HL-60 (cell line): ENCODE measurements around the gene ACVRL1.

Source experiments
- DNase-seq, 2 experiments: peaks; one replicate each; pipeline ENCODE4 v3.0.0-alpha.2; 2010 to 2020; ENCODE audit warnings: low read depth in 1 of 2, low spot score in 1 of 2
- H3K27ac ChIP-seq: fragments of 250-450 bp; sonication (Bioruptor Pico); replicated peaks from 2 replicates; pipeline ENCODE4 v1.5.1; 2020; ENCODE audit warnings: mild to moderate bottlenecking, moderate library complexity
- H3K27me3 ChIP-seq: fragments of 250-450 bp; sonication (Bioruptor Pico); 2 replicates; pipeline ENCODE4 v1.5.1; 2021; ENCODE audit warnings: mild to moderate bottlenecking, moderate library complexity; ENCODE audit not compliant: insufficient read depth, poor library complexity, severe bottlenecking
- H3K4me3 ChIP-seq: replicated peaks from 2 replicates; pipeline ENCODE4 v1.5.1; 2011; ENCODE audit warnings: mild to moderate bottlenecking, control low read depth, low read length; ENCODE audit not compliant: insufficient read depth
- GABPA ChIP-seq: IDR thresholded peaks from 2 replicates; pipeline ENCODE4 v1.6.1; 2012; ENCODE audit warnings: low read depth
- POLR2AphosphoS5 ChIP-seq: IDR thresholded peaks from 2 replicates; pipeline ENCODE4 v1.6.1; 2012; ENCODE audit warnings: low read depth
- REST ChIP-seq: IDR thresholded peaks from 2 replicates; pipeline ENCODE4 v1.6.1; 2012; ENCODE audit warnings: low read depth; ENCODE audit not compliant: insufficient replicate concordance
- SPI1 ChIP-seq: IDR thresholded peaks from 2 replicates; pipeline ENCODE4 v1.6.1; 2012; ENCODE audit warnings: low read depth, mild to moderate bottlenecking, borderline replicate concordance
- TF ChIP-seq, protein P1 (sequence below): IDR thresholded peaks from one replicate; pipeline ENCODE4 v1.5.1; 2011; ENCODE audit warnings: low read length, control low read depth, inconsistent platforms; ENCODE audit not compliant: insufficient read depth

Gene ACVRL1

DNA sequence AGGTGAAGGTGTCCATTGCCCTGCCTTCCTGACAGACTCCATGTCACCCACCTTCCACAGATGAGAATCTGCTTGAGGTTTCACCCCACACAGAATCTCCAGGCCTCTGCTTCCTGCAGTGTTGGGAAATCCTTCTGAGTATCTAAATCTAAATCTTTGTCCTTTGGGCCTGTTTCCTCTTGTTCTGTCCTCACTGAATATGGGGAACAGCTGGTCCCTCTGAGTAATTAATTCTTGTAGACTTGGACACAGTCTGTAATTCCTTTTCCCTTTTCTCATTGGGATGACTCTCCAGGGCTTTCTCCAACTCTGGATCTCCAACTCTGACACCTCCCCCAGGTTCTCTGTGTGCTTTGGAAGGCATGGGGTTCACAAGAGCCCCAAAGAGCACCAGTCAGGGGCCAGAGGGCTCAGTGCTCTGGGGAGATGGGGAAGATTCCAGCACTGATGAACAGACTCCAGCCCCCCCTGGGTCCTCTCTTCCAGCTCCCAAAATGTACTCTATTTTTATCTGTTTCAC is 2.3 kb upstream of the ACVRL1 start:
- H3K4me3 ChIP-seq: no peak overlapping the region
- peaks cover 18% of the 10 kb centered on the region for H3K27me3 ChIP-seq
- no peak overlapping the region for H3K27ac ChIP-seq
- no peak for DNase-seq
- TF ChIP-seq GABPA (no peak), REST (no peak), SPI1 (no peak), POLR2AphosphoS5 (no peak)
- TF ChIP-seq, protein P1, sequence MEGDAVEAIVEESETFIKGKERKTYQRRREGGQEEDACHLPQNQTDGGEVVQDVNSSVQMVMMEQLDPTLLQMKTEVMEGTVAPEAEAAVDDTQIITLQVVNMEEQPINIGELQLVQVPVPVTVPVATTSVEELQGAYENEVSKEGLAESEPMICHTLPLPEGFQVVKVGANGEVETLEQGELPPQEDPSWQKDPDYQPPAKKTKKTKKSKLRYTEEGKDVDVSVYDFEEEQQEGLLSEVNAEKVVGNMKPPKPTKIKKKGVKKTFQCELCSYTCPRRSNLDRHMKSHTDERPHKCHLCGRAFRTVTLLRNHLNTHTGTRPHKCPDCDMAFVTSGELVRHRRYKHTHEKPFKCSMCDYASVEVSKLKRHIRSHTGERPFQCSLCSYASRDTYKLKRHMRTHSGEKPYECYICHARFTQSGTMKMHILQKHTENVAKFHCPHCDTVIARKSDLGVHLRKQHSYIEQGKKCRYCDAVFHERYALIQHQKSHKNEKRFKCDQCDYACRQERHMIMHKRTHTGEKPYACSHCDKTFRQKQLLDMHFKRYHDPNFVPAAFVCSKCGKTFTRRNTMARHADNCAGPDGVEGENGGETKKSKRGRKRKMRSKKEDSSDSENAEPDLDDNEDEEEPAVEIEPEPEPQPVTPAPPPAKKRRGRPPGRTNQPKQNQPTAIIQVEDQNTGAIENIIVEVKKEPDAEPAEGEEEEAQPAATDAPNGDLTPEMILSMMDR: no peak

DNA sequence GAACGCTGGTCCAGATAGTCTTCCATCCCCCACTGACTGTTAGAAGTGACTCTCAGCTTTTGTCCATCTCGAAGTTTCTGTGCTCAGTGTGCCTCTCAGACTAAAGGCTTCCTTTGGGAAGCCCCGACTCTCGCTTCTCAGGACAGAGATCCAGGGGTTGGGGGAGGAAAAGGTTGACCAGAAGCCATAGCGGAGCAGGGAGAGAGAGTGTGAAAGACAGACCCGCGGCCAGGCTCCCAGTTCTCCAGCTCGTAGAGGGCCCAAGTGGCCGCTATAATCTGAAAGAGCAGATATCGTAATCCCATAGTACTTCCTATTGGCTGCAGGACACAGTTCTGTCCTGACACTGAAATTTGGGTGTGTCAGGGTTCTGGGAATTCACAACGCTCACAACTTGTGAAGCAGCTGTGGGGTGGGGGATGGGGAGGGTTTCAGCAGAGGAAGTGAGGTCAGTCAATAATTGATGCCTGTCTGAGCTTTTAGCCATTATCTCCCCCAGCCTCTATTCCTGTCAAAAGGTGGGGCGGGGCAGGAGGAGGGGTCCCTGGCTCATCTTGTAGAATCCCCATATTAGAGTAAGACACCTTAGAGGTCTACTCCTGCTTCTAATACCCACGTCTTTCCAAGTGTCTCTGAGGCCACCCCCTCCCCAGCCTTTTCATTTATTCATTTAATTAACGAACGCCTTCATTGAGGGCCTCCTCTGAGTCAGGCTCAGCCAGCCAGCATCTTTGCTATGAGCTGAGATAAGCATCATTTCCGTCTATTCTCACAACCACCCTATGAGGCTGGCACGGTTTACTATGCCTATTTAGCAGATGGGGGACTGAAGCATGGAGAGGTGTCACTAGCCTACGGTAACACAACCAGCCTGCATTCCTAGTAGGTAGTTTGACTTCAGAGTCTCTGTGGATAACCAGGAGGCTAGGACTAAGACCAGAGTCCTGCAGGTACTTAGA is 1.6 kb upstream of the ACVRL1 start:
- no peak for DNase-seq
- no peak overlapping the region for H3K4me3 ChIP-seq
- no peak for TF ChIP-seq REST
- no peak for TF ChIP-seq GABPA
- TF ChIP-seq, protein P1: no peak
- TF ChIP-seq POLR2AphosphoS5: no peak
- TF ChIP-seq SPI1: no peak
- H3K27ac ChIP-seq: no peak overlapping the region
- H3K27me3 ChIP-seq: peaks cover 18% of the 10 kb centered on the region

GRCh38 chr12:51906430-51907082 is 748 bp upstream of the ACVRL1 start:
- no peak overlapping the region for H3K27ac ChIP-seq
- peaks cover 18% of the 10 kb centered on the region for H3K27me3 ChIP-seq
- no peak for DNase-seq
- H3K4me3 ChIP-seq: no peak overlapping the region
- TF ChIP-seq REST (no peak), POLR2AphosphoS5 (no peak), GABPA (no peak), SPI1 (no peak)
- TF ChIP-seq, protein P1: no peak
